NB4 (cell line): ENCODE data around the gene KAT6B.

Source experiments
- CTCF ChIP-seq: IDR thresholded peaks from one replicate; pipeline ENCODE4 v1.5.1; 2012; ENCODE audit warnings: low read depth, low read length
- POLR2A ChIP-seq: IDR thresholded peaks from 2 replicates; pipeline ENCODE4 v1.6.1; 2011; ENCODE audit warnings: mild to moderate bottlenecking; ENCODE audit not compliant: insufficient read length; ENCODE audit errors: extremely low read depth

GRCh38 chr10:75028748-75029147 is 202.3 kb downstream of the KAT6B start:
- no peak for TF ChIP-seq CTCF
- no peak for TF ChIP-seq POLR2A
